ENCODE results near the gene EHD1. TPM values are rescaled to one million over a fixed set of nuclear protein-coding genes. Genes with fewer than 3 reads are reported as not detected.

EHD1 gene
- total and polyA plus RNA-seq, 9 of the 15 experiments (the other 6 are each of a cell fraction or from before 2014, with no cell fraction given), result 0.46 to 65.0 (median 16.4) TPM

DNA sequence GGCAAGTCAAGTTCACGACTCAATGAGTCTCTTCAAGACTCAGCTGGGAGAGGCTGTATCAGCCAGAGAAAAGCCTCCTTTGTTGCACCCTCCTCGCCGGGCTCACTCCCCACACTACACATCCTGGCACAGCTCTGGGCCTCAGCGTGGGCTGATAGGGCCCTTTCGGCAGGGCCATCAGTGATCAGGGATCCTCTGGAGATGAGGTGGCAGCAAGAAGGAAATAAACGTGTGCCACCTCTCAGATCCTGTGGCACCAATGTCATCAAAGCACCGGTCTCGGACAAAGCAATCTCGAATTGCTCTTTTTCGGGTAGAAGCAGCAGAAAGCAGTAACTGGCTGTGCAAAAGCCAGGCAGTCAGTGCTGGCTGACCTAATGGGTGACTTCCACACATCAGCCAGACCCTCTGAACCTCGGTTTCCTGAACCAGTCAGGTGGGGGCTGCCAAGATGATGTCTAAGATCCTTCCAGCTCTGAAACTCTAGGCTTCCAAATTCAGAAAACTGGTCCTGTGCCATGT, 2.1 kb downstream of the EHD1 start:
- no peak for DNase-seq (ENCODE audit: extremely low read depth in 1 of 4, low spot score in 3 of 4)
- intact Hi-C loops (cut with micrococcal nuclease) (no loop called here), in situ Hi-C loops (cut with MboI) (no loop called here)
- no peaks in the 10 kb centered on the region for H3K9me1 ChIP-seq (ENCODE audit: control insufficient read depth, insufficient read depth, low read length)
- FAIRE-seq, result no peak
- ATAC-seq, result no peak
- CTCF ChIA-PET (ENCODE audit: low intra/inter-chr PET ratio), result no interaction called here
- WGBS (ENCODE audit: insufficient coverage, low coverage, missing lambda C conversion rate), result 60% methylated on average over 10 of the region's 11 CpGs
- no peaks in the 10 kb centered on the region; a peak in 1 of 5 replicates for H3K27me3 ChIP-seq (ENCODE audit: control insufficient read depth in 2 of 2, insufficient read depth in 2 of 2, low read length in 2 of 2)
- H3K27ac ChIP-seq (ENCODE audit: extremely low read depth, low read depth, low read length), result no peak overlapping the region; the same call in 2 of the 3 replicates
- H3K9ac ChIP-seq (ENCODE audit: insufficient read depth in 1 of 2, low read depth in 2 of 2, low read length in 2 of 2), result peak overlapping the region; percentile 70 to 99; a peak in 3 of 4 replicates
- H3K4me3 ChIP-seq, result peak overlapping the region; percentile 71; the same call in 1 of the 2 replicates
- POLR2A ChIA-PET, result interaction anchor here (0.6 to 9.0 kb wide), 8 partner anchors 9 to 1192 kb away, joined by 3 to 109 read pairs (median 9); no protein-coding TSS in a partner anchor
- peaks cover 33 to 66% of the 10 kb centered on the region in 2 experiments for H3K4me1 ChIP-seq (replicated peaks in 1 of 2; ENCODE audit: control insufficient read depth in 2 of 2, insufficient read depth in 2 of 2, low read length in 2 of 2)
- peaks cover 14% of the 10 kb centered on the region; the same call in 1 of the 2 replicates for H4K20me1 ChIP-seq (replicated peaks; ENCODE audit: control insufficient read depth, insufficient read depth, low read length)
- H3K36me3 ChIP-seq (ENCODE audit: control insufficient read depth, insufficient read depth, low read length), result peaks cover 39% of the 10 kb centered on the region; the same call in 2 of the 3 replicates
- H2AFZ ChIP-seq (ENCODE audit: low read depth, low read length), result no peak overlapping the region
- no TSS peak for BruUV-seq (replicated peaks)
- H3K4me2 ChIP-seq (ENCODE audit: insufficient read depth, low read length), result peak overlapping the region; percentile 95
- no peaks in the 10 kb centered on the region for H3K9me3 ChIP-seq (replicated peaks; ENCODE audit: control insufficient read depth, insufficient read depth, low read depth, low read length)
- TF ChIP-seq, protein P1, sequence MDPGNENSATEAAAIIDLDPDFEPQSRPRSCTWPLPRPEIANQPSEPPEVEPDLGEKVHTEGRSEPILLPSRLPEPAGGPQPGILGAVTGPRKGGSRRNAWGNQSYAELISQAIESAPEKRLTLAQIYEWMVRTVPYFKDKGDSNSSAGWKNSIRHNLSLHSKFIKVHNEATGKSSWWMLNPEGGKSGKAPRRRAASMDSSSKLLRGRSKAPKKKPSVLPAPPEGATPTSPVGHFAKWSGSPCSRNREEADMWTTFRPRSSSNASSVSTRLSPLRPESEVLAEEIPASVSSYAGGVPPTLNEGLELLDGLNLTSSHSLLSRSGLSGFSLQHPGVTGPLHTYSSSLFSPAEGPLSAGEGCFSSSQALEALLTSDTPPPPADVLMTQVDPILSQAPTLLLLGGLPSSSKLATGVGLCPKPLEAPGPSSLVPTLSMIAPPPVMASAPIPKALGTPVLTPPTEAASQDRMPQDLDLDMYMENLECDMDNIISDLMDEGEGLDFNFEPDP (CRISPR knock-in tag; IDR thresholded peaks at IDR 0.05), result no peak
- TF ChIP-seq ZBTB7A (IDR thresholded peaks at IDR 0.05; ENCODE audit: borderline replicate concordance, control insufficient read depth, low read depth, low read length) (no peak), KDM1A (IDR thresholded peaks at IDR 0.05) (no peak), ETV1 (tag; conservative IDR thresholded peaks at IDR 0.05; ENCODE audit: low read depth) (no peak), SIRT6 (IDR thresholded peaks at IDR 0.05; ENCODE audit: low read depth, low read length) (no peak), PTRF (tag; IDR thresholded peaks at IDR 0.05) (no peak), RFX7 (CRISPR knock-in tag; IDR thresholded peaks at IDR 0.05) (no peak)
- TF ChIP-seq, protein P2, sequence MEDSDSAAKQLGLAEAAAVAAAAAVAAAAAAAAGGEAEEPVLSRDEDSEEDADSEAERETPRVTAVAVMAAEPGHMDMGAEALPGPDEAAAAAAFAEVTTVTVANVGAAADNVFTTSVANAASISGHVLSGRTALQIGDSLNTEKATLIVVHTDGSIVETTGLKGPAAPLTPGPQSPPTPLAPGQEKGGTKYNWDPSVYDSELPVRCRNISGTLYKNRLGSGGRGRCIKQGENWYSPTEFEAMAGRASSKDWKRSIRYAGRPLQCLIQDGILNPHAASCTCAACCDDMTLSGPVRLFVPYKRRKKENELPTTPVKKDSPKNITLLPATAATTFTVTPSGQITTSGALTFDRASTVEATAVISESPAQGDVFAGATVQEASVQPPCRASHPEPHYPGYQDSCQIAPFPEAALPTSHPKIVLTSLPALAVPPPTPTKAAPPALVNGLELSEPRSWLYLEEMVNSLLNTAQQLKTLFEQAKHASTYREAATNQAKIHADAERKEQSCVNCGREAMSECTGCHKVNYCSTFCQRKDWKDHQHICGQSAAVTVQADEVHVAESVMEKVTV (CRISPR knock-in tag; IDR thresholded peaks at IDR 0.05), result no peak
- TF ChIP-seq, protein P3, sequence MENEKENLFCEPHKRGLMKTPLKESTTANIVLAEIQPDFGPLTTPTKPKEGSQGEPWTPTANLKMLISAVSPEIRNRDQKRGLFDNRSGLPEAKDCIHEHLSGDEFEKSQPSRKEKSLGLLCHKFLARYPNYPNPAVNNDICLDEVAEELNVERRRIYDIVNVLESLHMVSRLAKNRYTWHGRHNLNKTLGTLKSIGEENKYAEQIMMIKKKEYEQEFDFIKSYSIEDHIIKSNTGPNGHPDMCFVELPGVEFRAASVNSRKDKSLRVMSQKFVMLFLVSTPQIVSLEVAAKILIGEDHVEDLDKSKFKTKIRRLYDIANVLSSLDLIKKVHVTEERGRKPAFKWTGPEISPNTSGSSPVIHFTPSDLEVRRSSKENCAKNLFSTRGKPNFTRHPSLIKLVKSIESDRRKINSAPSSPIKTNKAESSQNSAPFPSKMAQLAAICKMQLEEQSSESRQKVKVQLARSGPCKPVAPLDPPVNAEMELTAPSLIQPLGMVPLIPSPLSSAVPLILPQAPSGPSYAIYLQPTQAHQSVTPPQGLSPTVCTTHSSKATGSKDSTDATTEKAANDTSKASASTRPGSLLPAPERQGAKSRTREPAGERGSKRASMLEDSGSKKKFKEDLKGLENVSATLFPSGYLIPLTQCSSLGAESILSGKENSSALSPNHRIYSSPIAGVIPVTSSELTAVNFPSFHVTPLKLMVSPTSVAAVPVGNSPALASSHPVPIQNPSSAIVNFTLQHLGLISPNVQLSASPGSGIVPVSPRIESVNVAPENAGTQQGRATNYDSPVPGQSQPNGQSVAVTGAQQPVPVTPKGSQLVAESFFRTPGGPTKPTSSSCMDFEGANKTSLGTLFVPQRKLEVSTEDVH (IDR thresholded peaks at IDR 0.05; ENCODE audit: low read depth, partially characterized antibody), result no peak
- H3K79me2 ChIP-seq (ENCODE audit: control insufficient read depth, insufficient read depth, low read length), result peaks cover 65% of the 10 kb centered on the region

All from K562 (cell line).